Smooth muscle cell (in vitro differentiated cells): ENCODE data around the gene DTD1. TPM values are rescaled to one million over a fixed set of nuclear protein-coding genes. Genes with fewer than 3 reads are reported as not detected.
A peak's percentile ranks its signal among the peaks of the same experiment; 100 is the strongest.

Source experiments
- DNase-seq: peaks from one replicate; lab custom pipeline; 2025; ENCODE audit not compliant: unreplicated experiment; lab: John Stamatoyannopoulos, UW
- H2AFZ ChIP-seq: fragments of 200-600 bp; sonication (generic); 2 replicates; pipeline ENCODE4 v1.6.0; 2016; ENCODE audit warnings: antibody characterized with exemption, low read depth, mild to moderate bottlenecking
- H3F3A ChIP-seq: fragments of 200-600 bp; sonication (generic); 2 replicates; pipeline ENCODE4 v1.6.0; 2017; ENCODE audit warnings: antibody characterized with exemption, low read depth
- H3K27ac ChIP-seq: fragments of 200-600 bp; sonication (generic); 2 replicates; pipeline ENCODE4 v1.5.1; 2016; ENCODE audit warnings: low read depth, mild to moderate bottlenecking
- H3K27me3 ChIP-seq: fragments of 200-600 bp; sonication (generic); 2 replicates; pipeline ENCODE4 v1.6.1; 2016; ENCODE audit warnings: low read depth, mild to moderate bottlenecking
- H3K36me3 ChIP-seq: fragments of 200-600 bp; sonication (generic); 2 replicates; pipeline ENCODE4 v1.5.1; 2016; ENCODE audit warnings: low read depth
- H3K4me1 ChIP-seq: fragments of 200-600 bp; sonication (generic); 2 replicates; pipeline ENCODE4 v1.5.1; 2016; ENCODE audit warnings: low read depth
- H3K4me2 ChIP-seq: fragments of 200-600 bp; sonication (generic); 2 replicates; pipeline ENCODE4 v1.6.0; 2016; ENCODE audit warnings: mild to moderate bottlenecking
- H3K4me3 ChIP-seq: fragments of 200-600 bp; sonication (generic); 2 replicates; pipeline ENCODE4 v1.5.1; 2016; ENCODE audit warnings: mild to moderate bottlenecking
- H3K79me2 ChIP-seq: fragments of 200-600 bp; sonication (generic); 2 replicates; pipeline ENCODE4 v1.6.0; 2016; ENCODE audit warnings: low read depth, mild to moderate bottlenecking
- H3K9ac ChIP-seq: fragments of 200-600 bp; sonication (generic); 2 replicates; pipeline ENCODE4 v1.6.0; 2016; ENCODE audit warnings: low read depth
- H3K9me3 ChIP-seq: fragments of 200-600 bp; sonication (generic); replicated peaks from 2 replicates; pipeline ENCODE4 v1.5.1; 2016; ENCODE audit warnings: low read depth
- H4K20me1 ChIP-seq: fragments of 200-600 bp; sonication (generic); 2 replicates; pipeline ENCODE4 v1.6.0; 2016; ENCODE audit warnings: low read depth
- CTCF ChIP-seq: fragments of 200-600 bp; sonication (generic); IDR thresholded peaks from 2 replicates; pipeline ENCODE4 v1.5.1; 2017; ENCODE audit warnings: borderline replicate concordance, mild to moderate bottlenecking, antibody characterized with exemption; ENCODE audit not compliant: insufficient read depth, poor library complexity, severe bottlenecking
- WGBS: methylation state at CpG from one replicate; pipeline ENCODE4 v1.1.7; 2016; ENCODE audit warnings: low lambda C conversion rate; 5-methylcytosine and 5-hydroxymethylcytosine counted together
- polyA plus RNA-seq: library from polyadenylated mRNA; unstranded; fragments of >200 nt; fragmentation: Nextera tagmentation; extraction: Ambion mirVana; gene quantifications from 2 replicates; pipeline ENCODE4 v1.2.1, GENCODE V29; 2016
- total RNA-seq: library from RNA; depleted of rRNA; stranded (reverse); fragments of >200 nt; gene quantifications from 2 replicates; pipeline ENCODE4 v1.2.3, GENCODE V29; 2014

Gene DTD1
- total and polyA plus RNA-seq, 2 experiments from 2014 or later: 23.9 to 26.9 TPM

- Histone ChIP-seq H3K36me3 (no peaks in the 10 kb centered on the region), H4K20me1 (no peaks in the 10 kb centered on the region), H3K9ac (no peak overlapping the region), H2AFZ (no peak overlapping the region), H3K4me2 (no peak overlapping the region), H3K79me2 (no peaks in the 10 kb centered on the region), H3K9me3 (no peaks in the 10 kb centered on the region), H3K4me1 (no peaks in the 10 kb centered on the region), H3K27me3 (no peaks in the 10 kb centered on the region), H3F3A (no peaks in the 10 kb centered on the region), H3K27ac (no peak overlapping the region), H3K4me3 (no peak overlapping the region)
- 89% methylated on average over 4 of the region's 4 CpGs for WGBS
- no peak for TF ChIP-seq CTCF
- DNase-seq: no peak
Measured at GRCh38 chr20:18698735-18699380, 111.0 kb downstream of the DTD1 start.

GRCh38 chr20:18701969-18702368, 114.1 kb downstream of the DTD1 start:
- Histone ChIP-seq H4K20me1 (no peaks in the 10 kb centered on the region), H3K27ac (no peak overlapping the region), H2AFZ (no peak overlapping the region), H3K9me3 (no peaks in the 10 kb centered on the region), H3K9ac (no peak overlapping the region), H3K36me3 (no peaks in the 10 kb centered on the region), H3K4me2 (no peak overlapping the region), H3K4me3 (no peak overlapping the region), H3F3A (peaks cover 7% of the 10 kb centered on the region), H3K4me1 (peaks cover 7% of the 10 kb centered on the region), H3K27me3 (no peaks in the 10 kb centered on the region), H3K79me2 (no peaks in the 10 kb centered on the region)
- WGBS: 82% methylated on average over 3 of the region's 3 CpGs
- TF ChIP-seq CTCF: no peak
- DNase-seq: no peak

GRCh38 chr20:18702736-18703135, 114.9 kb downstream of the DTD1 start:
- WGBS: 89% methylated on average over 3 of the region's 3 CpGs
- H3K36me3 ChIP-seq: no peaks in the 10 kb centered on the region
- H3K27ac ChIP-seq: no peak overlapping the region
- no peaks in the 10 kb centered on the region for H3K27me3 ChIP-seq
- DNase-seq: no peak
- H3K79me2 ChIP-seq: no peaks in the 10 kb centered on the region
- peaks cover 7% of the 10 kb centered on the region for H3F3A ChIP-seq
- H2AFZ ChIP-seq: no peak overlapping the region
- no peak overlapping the region for H3K4me2 ChIP-seq
- no peaks in the 10 kb centered on the region for H4K20me1 ChIP-seq
- H3K9me3 ChIP-seq: no peaks in the 10 kb centered on the region
- no peak for TF ChIP-seq CTCF
- H3K4me3 ChIP-seq: no peak overlapping the region
- H3K9ac ChIP-seq: no peak overlapping the region
- H3K4me1 ChIP-seq: peaks cover 7% of the 10 kb centered on the region

- peaks cover 7% of the 10 kb centered on the region for H3F3A ChIP-seq
- H3K27ac ChIP-seq: peak overlapping the region; percentile 85
- peak overlapping the region; percentile 49 for H3K9ac ChIP-seq
- peak overlapping the region; percentile 38 for H3K4me2 ChIP-seq
- no peak overlapping the region for H2AFZ ChIP-seq
- WGBS: 36% methylated on average over 3 of the region's 3 CpGs
- H3K9me3 ChIP-seq: no peaks in the 10 kb centered on the region
- H3K36me3 ChIP-seq: no peaks in the 10 kb centered on the region
- no peaks in the 10 kb centered on the region for H3K27me3 ChIP-seq
- TF ChIP-seq CTCF: no peak
- no peak for DNase-seq
- no peak overlapping the region for H3K4me3 ChIP-seq
- peaks cover 7% of the 10 kb centered on the region for H3K4me1 ChIP-seq
- H4K20me1 ChIP-seq: no peaks in the 10 kb centered on the region
- no peaks in the 10 kb centered on the region for H3K79me2 ChIP-seq
Measured at GRCh38 chr20:18705490-18705889, 117.6 kb downstream of the DTD1 start.
